HUES64 (cell line): ENCODE measurements around the gene ATP6V0B.

Experiments
- H3K27ac ChIP-seq: 2 replicates; pipeline ENCODE4 v1.7.0; 2013; ENCODE audit warnings: low read depth, low read length, inconsistent platforms
- H3K27me3 ChIP-seq: 2 replicates; pipeline ENCODE4 v1.6.1; 2013; ENCODE audit warnings: mild to moderate bottlenecking, low read length; ENCODE audit not compliant: insufficient read depth
- H3K36me3 ChIP-seq: 2 replicates; pipeline ENCODE4 v1.6.1; 2013; ENCODE audit warnings: mild to moderate bottlenecking, low read length; ENCODE audit not compliant: insufficient read depth
- H3K4me1 ChIP-seq: 2 replicates; pipeline ENCODE4 v1.6.1; 2013; ENCODE audit warnings: mild to moderate bottlenecking, low read length, moderate library complexity; ENCODE audit not compliant: insufficient read depth
- H3K4me3 ChIP-seq: 2 replicates; pipeline ENCODE4 v1.5.1; 2013; ENCODE audit warnings: mild to moderate bottlenecking, low read length, moderate library complexity
- H3K9ac ChIP-seq: 2 replicates; pipeline ENCODE4 v1.6.1; 2013; ENCODE audit warnings: mild to moderate bottlenecking, low read depth, low read length
- H3K9me3 ChIP-seq: 2 replicates; pipeline ENCODE4 v1.6.1; 2013; ENCODE audit warnings: low read depth, low read length; ENCODE audit not compliant: insufficient read depth
- WGBS: fragments of 150-250, 120-280 bp; methylation state at CpG from one replicate; pipeline ENCODE4 v1.1.7; 2013; ENCODE audit warnings: missing lambda C conversion rate; 5-methylcytosine and 5-hydroxymethylcytosine counted together

ATP6V0B gene

DNA sequence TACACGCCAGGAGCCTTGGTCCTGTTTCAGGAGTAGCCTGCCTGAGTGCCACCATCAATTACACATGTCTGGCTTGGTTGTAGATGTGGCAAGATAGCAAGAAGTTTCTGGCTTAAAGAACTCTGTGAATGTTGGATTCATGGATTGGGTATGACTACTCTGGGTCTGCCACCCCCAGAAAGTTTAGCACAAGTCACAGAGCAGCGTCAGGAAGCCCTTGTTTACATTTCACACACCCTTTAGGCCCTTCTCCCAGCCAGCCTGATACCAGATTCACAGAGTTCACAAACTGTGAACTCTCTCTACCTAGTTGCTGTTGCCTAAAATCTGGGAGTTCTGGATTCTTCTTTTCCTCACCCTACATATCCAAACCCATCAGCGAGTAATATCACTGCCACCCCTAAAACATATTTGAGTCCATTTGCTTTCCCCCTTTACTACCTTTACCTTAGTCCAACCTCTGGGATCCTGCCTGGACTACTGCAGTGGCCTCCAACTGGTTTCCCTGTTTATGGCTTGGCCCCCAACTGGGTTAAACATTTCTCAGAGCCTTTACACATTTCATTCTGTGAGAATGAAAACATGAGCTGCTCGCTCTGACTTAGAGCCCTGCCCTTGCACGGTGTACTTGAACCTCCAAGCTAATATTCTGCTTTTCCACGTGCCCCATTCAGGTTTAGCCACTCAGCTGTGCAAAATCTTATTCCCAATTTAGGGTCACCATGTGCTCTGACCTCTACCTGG is 12.6 kb downstream of the ATP6V0B start:
- Histone ChIP-seq H3K27ac (no peak overlapping the region), H3K36me3 (peaks cover 35% of the 10 kb centered on the region), H3K9me3 (no peaks in the 10 kb centered on the region), H3K4me3 (no peak overlapping the region), H3K27me3 (no peaks in the 10 kb centered on the region), H3K4me1 (0 out of 2 replicates have a peak, but pooled peaks cover 1% of the 10 kb centered on the region), H3K9ac (no peak overlapping the region)
- 86% methylated on average over 6 of the region's 6 CpGs for WGBS

DNA sequence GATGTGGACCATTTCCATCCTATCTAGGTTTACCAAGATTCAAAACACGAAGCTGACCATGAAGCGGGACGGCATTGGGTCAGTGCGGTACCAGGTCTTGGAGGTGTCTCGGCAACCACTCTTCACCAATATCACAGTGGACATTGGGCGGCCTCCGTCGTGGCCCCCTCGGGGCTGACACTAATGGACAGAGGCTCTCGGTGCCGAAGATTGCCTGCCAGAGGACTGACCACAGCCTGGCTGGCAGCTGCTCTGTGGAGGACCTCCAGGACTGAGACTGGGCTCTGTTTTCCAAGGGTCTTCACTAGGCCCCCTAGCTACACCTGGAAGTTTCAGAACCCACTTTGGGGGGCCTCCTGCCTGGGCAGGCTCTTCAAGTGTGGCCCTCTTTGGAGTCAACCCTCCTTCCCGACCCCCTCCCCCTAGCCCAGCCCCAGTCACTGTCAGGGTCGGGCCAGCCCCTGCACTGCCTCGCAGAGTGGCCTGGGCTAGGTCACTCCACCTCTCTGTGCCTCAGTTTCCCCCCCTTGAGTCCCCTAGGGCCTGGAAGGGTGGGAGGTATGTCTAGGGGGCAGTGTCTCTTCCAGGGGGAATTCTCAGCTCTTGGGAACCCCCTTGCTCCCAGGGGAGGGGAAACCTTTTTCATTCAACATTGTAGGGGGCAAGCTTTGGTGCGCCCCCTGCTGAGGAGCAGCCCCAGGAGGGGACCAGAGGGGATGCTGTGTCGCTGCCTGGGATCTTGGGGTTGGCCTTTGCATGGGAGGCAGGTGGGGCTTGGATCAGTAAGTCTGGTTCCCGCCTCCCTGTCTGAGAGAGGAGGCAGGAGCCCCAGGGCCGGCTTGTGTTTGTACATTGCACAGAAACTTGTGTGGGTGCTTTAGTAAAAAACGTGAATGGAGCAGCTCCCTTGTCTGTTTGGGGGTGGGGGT is 15.8 kb downstream of the ATP6V0B start:
- H3K9ac ChIP-seq = peak overlapping the region; percentile 68
- no peak overlapping the region; the same call in 1 of the 2 replicates for H3K27ac ChIP-seq
- no peaks in the 10 kb centered on the region for H3K9me3 ChIP-seq
- peak overlapping the region; percentile 83 for H3K4me3 ChIP-seq
- peaks cover 16% of the 10 kb centered on the region for H3K36me3 ChIP-seq
- H3K27me3 ChIP-seq = no peaks in the 10 kb centered on the region
- WGBS = 75% methylated on average over 19 of the region's 19 CpGs
- H3K4me1 ChIP-seq = 0 out of 2 replicates have a peak, but pooled peaks cover 5% of the 10 kb centered on the region

DNA sequence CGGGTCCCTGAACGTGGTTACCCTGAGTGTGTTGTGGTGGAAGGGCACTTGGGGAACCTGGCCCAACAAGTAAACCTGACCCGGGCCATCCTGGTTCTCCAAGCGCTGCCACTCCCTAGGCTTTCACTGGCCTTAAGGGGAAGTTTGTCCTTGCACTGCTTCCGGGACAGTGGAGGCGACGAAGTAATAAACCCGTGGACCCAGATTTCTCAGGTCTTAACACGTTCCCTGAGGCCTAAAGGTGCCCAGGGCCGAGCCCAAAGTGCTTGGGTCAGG is 16.4 kb downstream of the ATP6V0B start:
- 2% methylated on average over 10 of the region's 10 CpGs for WGBS

DNA sequence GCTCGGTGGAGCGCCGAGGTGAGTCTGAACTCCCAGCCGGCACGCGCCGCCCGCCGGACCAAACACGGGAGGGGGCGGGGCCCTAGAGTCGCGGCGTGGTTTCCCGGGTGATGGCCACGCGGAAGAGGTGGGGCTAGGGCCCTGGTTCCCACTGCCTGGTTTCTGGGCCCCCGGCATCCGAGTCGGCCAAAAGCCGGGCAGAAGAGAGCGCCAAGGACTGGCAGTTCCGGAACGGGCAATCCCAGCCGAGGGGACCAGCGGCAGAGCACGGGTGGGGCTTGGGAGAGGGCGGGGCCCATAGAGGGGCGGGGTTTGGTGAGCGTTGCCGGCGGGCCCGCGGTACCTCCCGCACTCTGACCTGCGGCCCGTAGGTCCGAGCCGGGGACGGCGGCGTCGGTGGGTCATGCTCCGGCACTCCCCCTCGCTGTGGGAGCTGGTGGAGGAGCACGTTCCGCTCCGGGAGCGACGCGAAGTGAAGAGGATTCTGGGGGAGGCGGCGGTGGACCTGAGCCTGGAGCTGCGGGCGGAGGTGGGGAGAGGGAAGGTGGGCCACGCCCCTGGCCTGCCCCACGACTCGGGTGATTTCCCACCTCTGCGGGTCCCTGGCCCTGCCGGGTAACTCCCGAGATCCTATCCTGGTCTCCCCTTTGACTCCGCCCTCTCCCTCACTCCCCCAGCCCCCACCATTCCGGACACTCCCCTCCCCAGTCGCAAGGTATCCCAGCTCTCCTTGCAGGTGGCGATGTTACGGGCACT is 16.9 kb downstream of the ATP6V0B start, which contains the start of gene CCDC24:
Gene CCDC24 (plus strand): TSS at position 124 of the 756 bp plus-strand sequence. CDS start 280 bp downstream, at position 404.
- H3K4me1 ChIP-seq = 0 out of 2 replicates have a peak, but pooled peaks cover 5% of the 10 kb centered on the region
- peak within 1 kb of the TSS; percentile 83 for H3K4me3 ChIP-seq
- H3K36me3 ChIP-seq = peaks cover 7% of the 10 kb centered on the region; the same call in 1 of the 2 replicates
- 1% methylated on average over 66 of the region's 66 CpGs for WGBS
- no peaks in the 10 kb centered on the region for H3K9me3 ChIP-seq
- peak within 1 kb of the TSS; percentile 68 for H3K9ac ChIP-seq
- peak within 1 kb of the TSS; percentile 77; the same call in 1 of the 2 replicates for H3K27ac ChIP-seq
- no peaks in the 10 kb centered on the region for H3K27me3 ChIP-seq

More for the DNA sequence above, 16.4 kb downstream of the ATP6V0B start:
- Histone ChIP-seq H3K4me1 (0 out of 2 replicates have a peak, but pooled peaks cover 5% of the 10 kb centered on the region), H3K27me3 (no peaks in the 10 kb centered on the region), H3K9ac (peak overlapping the region; percentile 68), H3K27ac (peak overlapping the region; percentile 77; the same call in 1 of the 2 replicates), H3K4me3 (peak overlapping the region; percentile 83), H3K9me3 (no peaks in the 10 kb centered on the region), H3K36me3 (peaks cover 10% of the 10 kb centered on the region; the same call in 1 of the 2 replicates)

DNA sequence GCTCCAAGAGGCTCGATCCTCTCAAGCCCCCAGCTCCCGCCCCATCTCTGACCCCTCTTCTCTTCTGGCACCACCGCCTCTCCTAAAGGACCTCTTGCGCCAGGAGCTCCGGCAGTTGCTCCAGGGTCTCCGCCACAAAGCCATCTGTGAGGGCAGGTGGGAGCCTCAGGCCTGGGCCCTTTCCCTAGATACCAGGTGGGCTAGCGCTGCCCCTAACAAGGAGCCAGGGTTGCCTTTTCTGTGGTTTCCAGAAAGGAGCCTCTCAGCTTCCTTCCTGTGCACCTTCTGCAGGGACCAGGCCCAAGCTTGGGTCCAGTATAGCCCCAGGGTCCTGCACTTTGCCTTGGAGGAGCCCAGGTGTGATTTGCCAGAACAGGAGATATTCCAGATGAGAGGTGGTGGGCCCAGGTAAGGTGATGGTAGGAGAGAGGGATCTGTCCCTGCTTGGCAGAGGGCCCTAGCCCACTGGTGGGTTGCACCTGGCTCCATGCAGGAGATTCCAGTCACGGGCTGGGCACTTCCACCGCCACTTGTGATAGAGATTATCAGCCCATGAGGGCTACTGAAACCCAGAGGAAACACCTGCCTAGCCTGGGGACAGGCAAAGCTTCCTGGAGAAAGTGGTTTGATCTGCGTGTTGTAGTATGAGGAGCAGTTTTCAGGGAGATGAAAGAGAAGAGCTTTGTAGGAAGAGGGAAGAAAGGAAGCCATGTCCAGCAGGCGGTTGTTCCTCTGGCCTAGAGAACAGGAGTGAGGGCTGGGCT is 17.7 kb downstream of the ATP6V0B start:
- Histone ChIP-seq H3K4me1 (0 out of 2 replicates have a peak, but pooled peaks cover 5% of the 10 kb centered on the region), H3K9me3 (no peaks in the 10 kb centered on the region), H3K27ac (no peak overlapping the region), H3K9ac (peak overlapping the region; percentile 68), H3K4me3 (peak overlapping the region; percentile 83), H3K36me3 (peaks cover under 1% of the 10 kb centered on the region; the same call in 1 of the 2 replicates), H3K27me3 (no peaks in the 10 kb centered on the region)
- WGBS = 46% methylated on average over 11 of the region's 11 CpGs

DNA sequence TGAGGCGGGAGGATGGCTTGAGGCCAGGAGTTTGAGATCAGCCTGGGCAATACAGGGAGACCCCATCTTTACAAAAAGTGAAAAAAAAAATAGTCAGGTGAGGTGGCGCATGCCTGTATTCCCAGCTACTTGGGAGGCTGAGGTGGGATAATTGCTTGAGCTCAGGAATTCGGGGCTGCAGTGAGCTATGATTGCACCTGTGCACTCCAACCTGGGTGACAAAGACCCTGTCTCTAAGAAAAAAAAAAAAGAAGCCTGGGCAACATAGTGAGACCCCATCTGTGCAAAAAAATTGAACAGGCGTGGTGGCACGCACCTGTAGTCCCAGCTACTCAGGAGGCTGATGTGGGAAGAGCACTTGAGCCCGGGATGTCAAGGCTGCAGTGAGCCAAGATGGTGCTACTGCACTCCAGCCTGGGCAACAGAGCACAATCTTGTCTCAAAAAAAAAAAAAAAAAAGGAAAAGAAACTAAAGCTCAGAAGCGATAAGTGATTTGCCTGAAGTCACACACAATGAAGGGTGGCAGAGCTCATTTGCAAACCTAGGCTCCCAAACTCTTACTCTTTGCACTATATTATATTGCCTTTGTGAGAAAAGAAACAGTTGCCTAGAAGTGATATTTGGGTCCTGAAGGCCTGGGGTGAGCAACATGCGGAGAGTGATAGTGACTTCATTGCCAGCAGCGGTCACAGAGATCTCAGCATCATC is 18.6 kb downstream of the ATP6V0B start:
- Histone ChIP-seq H3K27me3 (no peaks in the 10 kb centered on the region), H3K9ac (no peak overlapping the region), H3K4me3 (no peak overlapping the region), H3K9me3 (no peaks in the 10 kb centered on the region), H3K27ac (no peak overlapping the region), H3K4me1 (0 out of 2 replicates have a peak, but pooled peaks cover 5% of the 10 kb centered on the region), H3K36me3 (no peaks in the 10 kb centered on the region)
- 93% methylated on average over 8 of the region's 9 CpGs for WGBS

DNA sequence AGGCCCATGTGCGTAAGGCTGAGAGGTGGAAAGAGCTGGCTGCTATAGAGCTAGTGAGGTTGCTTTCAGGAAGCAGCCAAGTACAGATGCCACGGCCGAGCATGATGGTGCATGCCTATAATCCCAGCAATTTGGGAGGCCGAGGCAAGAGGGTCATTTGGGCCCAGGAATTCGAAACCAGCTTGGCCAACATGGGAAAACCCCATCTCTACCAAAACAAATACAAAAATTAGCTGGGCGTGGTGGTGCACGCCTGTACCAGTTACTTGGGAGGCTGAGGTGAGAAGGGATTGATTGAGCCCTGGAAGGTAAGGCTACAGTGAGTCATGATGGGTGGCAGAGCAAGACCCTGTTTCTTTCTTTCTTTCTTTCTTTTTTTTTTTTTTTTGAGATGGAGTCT is 19.3 kb downstream of the ATP6V0B start:
- no peak overlapping the region for H3K9ac ChIP-seq
- WGBS = 93% methylated on average over 5 of the region's 7 CpGs
- H3K9me3 ChIP-seq = no peaks in the 10 kb centered on the region
- H3K36me3 ChIP-seq = no peaks in the 10 kb centered on the region
- H3K27me3 ChIP-seq = no peaks in the 10 kb centered on the region
- H3K27ac ChIP-seq = no peak overlapping the region
- 0 out of 2 replicates have a peak, but pooled peaks cover 5% of the 10 kb centered on the region for H3K4me1 ChIP-seq
- H3K4me3 ChIP-seq = no peak overlapping the region

DNA sequence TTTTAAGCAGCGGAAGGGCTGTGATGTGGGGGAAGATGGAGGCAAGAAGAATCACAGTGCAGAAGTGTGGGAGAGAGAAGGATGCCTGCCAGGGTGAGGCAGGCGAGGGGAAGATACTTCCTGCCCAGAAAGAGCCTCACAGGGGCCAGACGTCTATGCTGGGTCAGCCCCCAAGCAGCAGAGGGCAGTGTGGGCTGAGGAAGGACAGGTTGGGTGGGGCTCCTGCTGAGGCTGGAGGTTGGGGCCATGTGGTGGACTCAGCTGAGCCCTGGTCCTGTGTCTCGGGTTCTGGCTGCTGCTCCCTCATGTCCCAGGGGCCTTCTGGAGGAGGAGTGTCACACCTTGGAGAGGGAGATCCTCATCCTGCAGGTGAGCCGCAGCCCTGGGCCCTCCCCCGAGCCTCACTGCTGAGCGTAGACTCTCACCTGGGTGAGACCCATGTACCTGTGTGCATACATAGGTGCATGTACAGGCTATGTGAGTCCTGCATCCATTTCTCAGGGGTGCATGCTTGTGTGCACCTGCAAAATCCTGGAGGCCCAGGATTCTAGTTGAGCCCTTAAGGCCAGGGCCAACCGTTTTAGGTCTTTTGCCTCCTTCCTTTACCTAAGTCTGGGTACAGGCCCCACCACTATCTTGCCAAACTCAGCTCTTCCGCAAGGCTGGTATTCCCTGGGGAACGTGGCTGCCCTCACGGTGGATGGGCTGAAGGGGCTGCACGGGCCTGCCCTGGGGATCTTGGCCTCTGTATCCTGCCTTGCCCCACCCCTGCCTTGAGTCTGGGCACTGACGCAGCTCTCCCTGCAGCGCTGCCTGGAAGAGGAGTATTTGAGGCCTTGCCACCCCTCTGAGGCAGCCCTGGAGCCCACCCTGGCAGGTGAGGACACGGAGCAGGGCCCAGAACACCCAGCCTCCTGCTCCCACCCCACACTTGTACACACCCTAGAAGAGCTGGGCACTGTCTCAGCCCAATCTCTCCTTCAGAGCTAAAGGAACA is 20.3 kb downstream of the ATP6V0B start:
- WGBS = 79% methylated on average over 15 of the region's 15 CpGs
- H3K9me3 ChIP-seq = no peaks in the 10 kb centered on the region
- H3K27me3 ChIP-seq = no peaks in the 10 kb centered on the region
- H3K4me1 ChIP-seq = 0 out of 2 replicates have a peak, but pooled peaks cover 5% of the 10 kb centered on the region
- H3K9ac ChIP-seq = no peak overlapping the region
- H3K4me3 ChIP-seq = no peak overlapping the region
- no peak overlapping the region for H3K27ac ChIP-seq
- H3K36me3 ChIP-seq = peaks cover 7% of the 10 kb centered on the region; the same call in 1 of the 2 replicates
